HG03280 (cell line): Measurements from ENCODE around the gene GRIA4.
"Not testable (repeated sequence)": the region's sequence is repeated elsewhere in the genome, so short reads cannot be mapped to it uniquely, and the experiment has no call there.

ENCODE experiments used
- ATAC-seq: cut with Tn5 transposase; IDR thresholded peaks from one replicate; pipeline ENCODE4 v1.9.1; 2021; ENCODE audit warnings: mild to moderate bottlenecking, moderate library complexity; ENCODE audit not compliant: unreplicated experiment

Gene GRIA4

DNA sequence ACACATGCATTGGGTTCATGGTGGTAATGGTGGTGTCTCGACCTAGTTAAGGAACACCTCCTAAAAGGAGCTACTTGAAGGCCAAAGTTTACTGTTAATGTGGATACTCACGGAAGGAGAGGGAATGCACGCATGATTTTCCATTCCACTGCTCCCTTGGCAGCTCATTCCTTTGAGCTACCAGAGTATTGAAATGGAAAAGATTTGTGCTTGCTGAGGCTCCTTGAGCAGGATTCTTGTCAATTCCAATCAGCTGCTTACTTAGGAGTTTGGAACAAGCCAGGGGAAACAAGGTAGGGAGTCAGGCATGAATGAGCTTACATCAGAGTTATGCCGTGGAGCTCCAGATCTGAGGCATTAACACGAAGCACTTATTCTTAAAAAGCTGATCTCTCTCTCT is 108.8 kb downstream of the GRIA4 start:
- no peak for ATAC-seq

DNA sequence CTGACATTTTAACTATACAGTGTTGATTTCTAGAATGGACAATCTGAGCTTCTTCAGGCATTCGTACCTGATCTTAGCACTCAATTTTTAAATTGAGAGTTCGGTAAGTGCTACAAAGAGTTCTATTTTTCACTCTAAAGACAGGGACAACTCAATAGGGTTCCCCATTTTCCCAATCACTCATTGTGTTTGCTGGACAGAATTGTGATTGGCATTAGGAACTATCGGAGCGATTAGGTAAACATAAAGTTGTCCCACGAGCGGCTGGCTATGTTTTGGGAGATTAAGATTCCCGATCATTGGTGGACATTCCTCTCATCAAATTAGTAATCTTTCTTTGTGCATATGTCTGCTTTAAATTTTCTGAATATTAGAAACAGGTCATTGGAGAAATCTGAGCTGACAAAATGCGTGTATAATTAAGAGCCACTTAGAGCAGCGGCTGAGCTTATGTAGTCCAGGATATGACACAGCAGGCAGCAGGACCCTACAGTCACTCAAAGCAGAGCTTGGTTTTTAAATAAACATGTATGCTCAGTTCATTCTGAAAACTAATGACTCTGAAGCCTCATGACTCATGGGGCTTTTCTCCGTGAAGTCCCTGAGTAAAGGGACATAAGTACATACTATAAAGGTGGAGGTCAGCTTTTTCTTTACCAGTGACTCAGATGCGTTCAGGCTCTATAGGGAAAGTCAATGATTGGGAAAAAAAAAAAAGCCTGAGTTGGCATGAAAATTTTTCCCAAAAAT is 109.4 kb downstream of the GRIA4 start:
- peak; percentile 89 for ATAC-seq

DNA sequence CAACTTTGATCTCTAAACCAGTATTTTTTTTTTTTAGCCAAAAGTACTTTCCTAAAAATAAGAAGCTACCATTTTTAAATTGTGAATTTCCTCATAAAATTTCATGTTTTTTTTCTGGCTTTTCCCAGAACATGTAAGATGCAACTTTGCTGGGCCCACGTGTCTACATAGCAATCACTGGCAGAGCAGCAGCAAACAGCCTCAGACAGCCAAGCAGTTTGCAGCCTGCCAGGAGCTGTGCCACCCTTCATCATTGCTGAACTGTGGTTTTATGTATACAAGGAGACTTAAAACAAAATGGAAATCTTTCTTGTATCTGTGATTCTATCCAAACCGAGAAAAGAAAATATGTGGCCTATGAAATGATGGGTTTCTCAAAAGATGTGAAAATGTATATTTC is 110.2 kb downstream of the GRIA4 start:
- ATAC-seq = no peak

DNA sequence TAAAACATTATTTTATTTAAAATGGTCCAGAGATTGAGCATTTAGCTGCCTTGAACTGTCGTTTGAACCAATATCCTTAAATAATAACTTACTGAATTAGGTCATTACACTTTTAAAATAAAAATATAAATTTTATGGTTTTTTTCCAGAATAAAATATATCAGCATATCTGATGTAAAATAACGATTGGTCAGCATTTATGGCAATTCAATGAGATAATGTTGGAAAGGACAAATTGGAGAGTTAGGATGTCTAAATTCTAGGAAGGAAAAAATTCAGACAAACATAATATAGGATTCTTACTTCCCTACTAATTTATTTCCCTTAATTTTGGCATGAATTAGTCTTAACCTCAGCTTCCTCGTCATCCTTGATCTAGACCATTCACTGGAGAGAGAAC is 113.4 kb downstream of the GRIA4 start:
- no peak for ATAC-seq

DNA sequence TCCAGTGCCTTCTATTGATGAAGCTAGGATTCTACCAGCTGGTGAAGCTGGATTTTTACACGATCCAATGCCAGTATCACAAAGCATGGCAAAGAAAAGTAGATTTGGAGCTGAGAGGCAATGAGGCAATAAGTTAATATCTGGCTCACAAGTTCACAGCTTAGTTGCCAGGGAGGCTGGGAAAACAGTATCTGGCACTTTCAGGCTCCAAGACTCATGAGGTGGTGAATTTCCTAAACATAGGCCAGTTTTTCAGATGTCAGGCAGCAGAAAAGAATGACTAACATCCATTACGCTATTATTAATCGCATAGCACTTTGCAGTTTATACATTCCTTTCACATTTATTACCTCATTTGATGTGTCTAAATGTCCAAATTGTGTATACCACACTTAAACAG is 122.7 kb downstream of the GRIA4 start:
- ATAC-seq = no peak

DNA sequence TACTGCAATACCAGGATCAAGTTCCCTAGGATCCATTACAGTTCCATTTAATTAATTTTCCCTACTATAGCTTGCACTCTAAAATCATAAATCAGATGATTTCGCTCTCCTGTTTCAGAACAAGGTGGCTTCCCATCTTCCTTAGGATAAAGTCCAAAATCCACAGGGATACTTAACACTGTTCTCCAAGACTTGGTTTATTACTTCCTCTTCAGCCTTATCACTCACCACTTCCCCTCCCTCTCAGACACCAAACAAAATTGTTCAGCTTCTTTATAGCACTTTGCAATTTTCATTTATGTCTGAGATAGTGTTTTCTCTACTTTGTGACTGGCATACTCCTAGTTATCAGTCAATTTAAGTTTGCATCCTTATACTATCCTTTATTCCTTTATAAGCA is 124.6 kb downstream of the GRIA4 start:
- ATAC-seq = no peak

DNA sequence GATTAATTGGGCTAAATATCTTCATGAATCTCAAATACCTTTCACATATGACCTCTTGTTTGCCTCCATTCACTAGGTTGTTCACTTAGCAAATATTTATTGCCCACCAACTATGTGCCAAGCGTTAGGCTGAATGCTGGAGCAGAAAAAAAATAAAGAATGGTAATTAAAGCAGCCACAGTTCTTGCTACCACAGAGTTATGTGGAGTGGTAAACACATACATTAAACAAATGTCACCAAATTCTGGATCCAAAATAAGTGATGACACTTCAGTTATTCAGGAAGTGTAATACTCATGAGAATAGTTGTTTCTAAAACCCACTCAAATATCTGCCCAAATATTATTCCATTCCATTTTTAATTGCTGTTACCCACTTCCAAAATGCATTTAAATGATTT is 128.4 kb downstream of the GRIA4 start:
- no peak for ATAC-seq

DNA sequence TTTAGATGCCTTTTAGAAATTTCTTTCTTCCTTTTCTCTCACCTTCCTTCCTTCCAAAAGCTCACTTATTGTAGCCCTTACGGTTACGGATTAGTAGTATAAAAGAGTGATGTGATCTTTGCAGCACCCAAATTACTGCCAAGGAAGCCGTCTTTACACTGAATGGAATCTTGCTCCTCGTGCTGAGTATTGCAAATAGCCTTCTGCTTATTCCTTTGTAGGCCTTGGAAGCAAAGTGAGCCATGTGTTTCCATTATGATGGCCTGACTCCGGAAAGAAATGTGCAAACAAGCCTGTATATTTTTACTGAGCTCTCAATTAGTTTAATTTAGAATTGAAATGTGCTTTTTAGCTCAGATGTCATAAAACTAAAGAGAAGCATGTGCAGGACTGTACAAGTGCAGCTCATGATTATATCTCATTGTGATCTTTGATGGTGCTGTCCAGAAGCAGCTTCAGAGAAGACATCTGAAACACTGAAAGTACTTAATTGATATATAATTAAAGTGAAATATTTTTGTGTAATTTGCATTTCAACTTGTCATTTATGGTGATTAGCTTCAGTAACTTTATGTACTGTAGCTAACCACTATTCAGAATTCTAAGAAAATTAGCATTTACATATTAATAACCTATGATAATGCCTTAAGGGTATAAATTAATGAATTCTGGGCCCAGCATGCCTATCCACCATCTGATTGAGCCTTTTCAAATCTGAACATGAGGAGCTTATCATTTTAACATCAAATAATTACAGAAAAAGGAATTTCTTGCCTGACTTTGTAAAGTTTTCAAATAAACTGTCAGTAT is 129.3 kb downstream of the GRIA4 start:
- ATAC-seq = no peak

DNA sequence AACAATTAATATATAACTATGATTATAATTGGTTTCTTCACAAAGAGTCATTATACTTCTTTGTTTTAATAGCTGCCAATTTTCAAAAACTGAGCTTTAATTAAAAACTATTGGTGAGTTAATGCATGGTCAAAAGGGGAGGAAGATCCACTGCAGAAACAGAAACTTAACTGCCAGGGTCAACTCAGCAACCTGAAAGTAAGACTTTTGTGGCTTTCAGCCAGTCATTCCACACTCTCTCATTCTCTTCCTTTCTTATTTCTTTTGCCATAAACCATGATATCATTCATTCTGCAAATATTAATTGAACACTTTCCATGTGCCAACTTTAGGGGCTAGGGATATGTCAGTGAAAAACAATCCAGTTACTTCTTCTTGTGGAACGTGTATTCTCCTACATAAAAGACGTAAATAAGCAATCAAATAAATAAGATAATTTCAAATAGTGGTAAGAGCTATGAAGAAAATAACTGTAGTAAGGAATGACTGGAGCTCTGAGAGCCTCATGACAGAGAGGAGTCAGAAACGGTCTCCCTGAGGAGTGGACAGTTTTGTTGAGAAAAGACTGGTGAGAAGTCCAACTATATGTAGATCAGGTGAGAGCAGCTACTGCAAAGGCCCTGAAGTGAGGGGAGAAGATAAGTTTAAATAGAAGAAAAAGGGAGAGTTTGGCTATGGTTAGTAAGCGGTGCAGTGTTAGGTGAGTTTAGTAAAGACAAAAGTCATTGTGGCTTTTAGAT is 130.5 kb downstream of the GRIA4 start:
- ATAC-seq = peak; percentile 97

DNA sequence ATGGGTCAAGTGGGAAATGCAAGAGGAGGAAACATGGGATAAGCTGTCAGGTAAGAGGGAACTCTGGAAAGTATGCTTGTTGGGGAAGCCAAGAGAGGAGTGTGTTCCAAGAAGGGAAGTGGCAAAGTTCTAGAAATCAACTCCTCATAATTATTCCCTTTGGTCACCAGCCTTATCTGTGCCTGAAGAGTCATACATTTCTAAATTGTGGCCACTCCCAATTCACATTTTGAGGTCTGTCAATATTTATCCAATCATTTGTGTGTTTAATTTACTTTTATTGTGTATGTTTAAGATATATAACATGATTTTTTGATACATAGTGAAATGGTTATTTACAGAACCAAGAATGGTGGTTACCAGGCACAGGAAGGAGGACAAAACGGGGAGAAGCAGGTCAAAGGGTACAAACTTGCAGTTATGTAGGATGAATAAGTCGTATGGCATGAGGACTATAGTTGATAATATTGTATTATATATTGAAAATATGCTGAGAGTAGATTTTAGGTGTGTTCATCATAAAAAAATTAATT is 131.7 kb downstream of the GRIA4 start:
- ATAC-seq = no peak

DNA sequence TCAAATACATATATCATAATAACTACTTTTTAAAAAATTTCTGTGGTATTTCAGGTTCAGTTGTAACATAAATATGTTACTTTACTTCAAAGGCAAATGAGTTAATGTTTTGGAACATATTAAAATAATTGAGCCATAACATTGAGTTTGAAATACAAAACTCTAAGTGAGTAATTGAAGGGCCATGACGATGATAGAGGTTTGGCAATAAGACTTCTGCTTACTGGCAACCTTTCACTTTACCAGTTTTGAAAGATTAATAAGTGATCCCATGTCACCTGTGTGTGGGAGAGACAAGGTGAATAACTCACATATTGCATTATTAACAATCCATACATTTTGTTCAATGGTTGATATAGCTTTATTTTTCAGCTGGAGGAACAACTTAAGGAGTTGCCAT is 144.4 kb downstream of the GRIA4 start:
- no peak for ATAC-seq

DNA sequence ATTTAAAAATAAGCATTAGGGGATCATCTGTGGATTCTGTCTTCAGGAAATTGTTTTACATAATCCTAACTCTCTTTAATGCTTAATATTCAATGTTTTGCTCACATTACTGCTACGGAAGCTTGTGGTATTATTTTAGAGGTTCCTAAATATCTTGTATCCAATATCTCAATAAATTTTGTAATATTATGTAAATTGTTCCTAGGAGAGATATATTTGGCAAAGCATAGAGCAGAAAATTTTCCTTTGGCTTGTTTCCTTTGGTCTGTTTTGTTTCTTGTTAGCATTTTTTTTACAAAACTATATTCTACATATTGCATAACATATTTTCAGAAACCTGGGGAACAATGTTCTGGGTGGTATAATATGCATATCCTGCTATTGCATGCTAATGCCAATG is 144.8 kb downstream of the GRIA4 start:
- no peak for ATAC-seq

DNA sequence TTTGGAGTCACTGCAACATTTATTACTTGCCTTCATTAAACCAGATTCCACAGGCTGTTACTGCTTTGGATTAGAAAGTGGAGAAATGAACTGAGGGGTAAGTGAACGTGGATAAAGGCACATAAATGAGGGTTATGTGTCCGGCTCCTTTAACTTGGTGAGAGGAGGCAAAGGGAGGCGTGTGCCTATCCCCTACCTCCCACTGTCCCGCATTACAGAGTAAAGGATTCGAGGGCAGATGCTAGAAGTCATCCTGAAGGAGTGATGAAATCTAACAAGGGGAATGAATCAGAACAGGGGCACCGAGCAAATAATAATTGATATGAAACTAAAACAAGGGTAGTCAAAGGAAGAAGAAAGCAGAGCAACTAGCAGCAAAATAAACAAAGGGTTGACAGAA is 147.2 kb downstream of the GRIA4 start:
- no peak for ATAC-seq

DNA sequence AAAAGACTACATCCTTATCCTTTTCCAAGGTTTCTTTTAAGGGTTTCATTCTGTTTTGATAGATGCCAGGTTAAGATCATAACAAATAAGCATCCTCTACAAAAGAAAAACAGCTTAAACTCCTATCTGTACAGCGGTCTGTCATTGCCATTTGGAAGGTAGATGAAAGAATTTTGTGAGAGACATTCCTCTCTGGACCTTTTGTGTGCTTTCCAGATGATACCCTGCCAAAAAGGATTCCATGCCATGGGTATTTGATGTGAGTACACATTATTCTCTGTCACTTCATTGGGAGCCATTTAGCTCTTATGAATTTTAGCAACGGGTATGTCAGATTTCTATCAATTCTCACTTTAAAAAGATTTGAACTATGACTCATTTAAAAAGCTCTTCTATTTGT is 153.7 kb downstream of the GRIA4 start:
- ATAC-seq = no peak

DNA sequence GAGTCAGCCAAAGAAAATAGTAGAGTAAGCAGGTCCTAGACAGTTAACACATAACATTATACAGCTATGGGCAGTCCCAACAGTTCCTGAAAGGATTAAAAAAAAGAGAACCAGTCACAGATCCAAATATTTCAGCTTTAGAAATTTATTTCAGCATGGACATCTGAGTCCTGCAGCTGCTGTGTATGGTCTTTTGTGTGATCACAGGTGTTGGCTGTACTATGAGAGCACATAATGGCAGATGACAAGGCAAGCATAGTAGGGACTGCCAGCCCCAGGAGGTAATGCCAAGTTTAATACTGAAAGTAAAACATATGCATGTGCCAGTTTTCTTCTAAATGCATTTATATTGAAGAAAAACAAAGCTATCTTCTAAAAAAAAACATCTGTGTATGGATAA is 158.1 kb downstream of the GRIA4 start:
- ATAC-seq = no peak

DNA sequence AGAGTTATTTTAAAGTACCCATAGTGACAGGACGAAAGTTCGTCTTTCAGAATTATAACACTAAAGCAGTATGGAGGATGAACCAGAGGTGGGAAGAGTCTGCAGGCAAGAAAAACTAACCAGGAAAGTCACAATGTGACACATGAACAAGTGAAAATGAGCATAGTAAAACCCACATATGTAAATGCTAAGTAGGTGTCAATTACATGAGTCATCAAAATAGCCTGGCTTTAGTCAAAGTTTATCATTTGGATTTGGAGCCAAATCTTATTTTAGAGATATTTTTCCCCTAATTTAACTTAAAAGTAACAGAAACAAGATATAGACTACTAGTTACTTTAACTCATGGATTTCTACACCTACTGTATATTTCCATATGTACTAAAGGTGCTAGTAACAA is 159.8 kb downstream of the GRIA4 start:
- no peak for ATAC-seq

DNA sequence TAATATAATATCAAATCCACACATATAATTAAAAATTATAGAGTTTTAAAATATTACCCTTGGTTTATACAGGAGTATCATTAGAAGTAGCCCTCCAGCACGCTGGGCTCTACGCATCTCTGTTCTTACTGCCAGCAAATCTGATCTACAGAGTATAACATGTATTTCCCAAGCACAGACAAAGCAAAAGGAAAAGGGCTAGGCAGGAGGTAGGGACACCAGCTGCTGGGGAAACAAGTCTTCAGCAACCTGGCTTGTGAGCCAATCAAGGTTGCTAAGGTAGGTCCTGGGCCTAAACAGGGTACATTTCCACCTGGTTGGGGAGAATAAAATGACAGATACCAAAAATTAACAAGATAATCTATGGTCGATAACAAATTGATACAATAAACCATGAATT is 163.6 kb downstream of the GRIA4 start:
- ATAC-seq = not testable (repeated sequence)

DNA sequence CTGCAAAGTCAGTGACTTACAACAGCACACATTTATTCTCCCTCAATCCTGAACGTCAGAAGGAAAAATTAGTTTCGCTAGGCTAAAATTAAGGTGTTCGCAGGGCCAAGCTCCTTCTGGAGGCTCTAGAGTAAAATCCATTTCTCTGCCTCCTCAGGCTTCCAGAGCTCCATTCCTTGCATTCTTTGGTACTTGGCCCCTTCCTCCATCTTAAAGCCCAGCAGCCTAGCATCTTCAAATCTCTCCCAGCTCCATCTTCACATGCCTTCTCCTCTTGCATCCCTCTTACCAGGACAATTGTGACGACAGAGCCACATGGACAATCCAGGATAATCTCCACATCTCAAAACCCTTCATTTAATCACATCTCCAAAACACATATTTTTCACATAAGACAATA is 165.0 kb downstream of the GRIA4 start:
- no peak for ATAC-seq

DNA sequence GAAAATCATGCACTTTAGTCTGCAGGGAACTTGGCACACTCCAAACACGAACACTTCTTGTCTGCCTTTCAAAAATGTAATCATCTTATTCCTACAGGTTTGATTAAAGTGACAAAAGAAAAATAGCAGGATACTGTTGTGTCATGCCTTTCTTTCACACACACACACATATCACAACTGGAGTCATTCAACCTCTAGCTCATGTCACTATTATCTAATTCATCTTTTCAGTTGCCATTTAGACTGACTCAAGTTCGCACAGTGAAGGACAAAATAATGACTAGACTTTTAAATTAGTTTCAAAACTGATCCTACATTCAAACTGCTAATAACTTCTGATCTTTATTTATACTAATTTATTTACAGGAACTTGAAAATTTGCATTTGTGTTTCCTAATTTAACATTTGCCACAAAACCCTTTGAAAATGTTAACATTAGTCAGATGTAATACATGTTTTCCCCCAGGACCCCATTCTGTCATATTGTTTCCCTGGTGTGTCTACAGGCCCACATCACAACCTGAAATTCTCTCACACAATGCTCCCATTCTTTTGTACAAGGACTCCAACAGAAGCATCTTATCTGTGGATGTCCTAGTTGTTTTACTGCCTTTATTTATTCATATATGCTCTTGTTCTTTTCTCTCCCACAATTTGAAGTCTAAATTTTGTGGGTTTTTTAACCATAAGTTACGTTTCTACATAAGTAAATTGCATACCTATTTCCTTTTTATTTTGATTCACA is 171.1 kb downstream of the GRIA4 start:
- no peak for ATAC-seq

DNA sequence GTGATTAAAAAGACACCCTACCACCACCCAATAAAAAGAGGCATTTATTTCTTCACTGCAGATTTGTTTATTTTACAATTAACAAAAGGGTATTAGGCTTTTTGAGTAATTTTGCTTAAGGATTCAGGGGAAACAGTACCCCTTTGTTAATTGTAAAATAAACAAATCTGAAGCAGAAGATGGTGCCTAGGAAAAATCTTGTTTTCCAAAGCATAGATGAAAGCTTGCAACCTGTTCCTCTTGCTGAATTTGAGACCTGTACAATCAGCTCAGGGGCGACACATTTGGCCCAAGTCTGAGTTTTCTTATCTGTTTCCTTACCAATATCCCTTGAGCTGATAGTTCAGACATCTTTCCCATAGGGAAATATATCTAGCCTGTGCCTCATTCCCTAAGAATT is 171.9 kb downstream of the GRIA4 start:
- ATAC-seq = no peak

DNA sequence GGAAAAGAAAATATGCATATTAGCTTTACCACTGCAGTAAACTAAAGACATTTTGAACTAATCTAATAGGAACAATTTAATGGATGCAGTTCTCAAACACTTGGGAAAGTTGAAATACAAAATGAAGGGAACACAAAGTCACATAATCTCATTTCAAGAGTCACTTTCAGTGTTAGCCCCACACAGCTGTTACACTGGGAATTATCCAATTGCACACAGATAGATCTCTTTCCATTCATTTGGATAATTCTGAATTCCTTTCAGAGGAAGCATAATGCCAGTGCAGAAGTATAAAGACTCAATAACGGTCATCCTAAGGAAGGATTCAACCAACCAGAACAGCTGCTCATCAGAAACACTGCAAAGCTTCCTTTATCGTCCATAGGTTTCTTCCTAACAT is 173.3 kb downstream of the GRIA4 start:
- ATAC-seq = no peak
